Uterus (tissue), 4 donors: ENCODE results near the gene GPRIN2. TPM values are rescaled to one million over a fixed set of nuclear protein-coding genes. Genes with fewer than 3 reads are reported as not detected.

ENCODE experiments used
- DNase-seq, 2 donors: peaks; one replicate each; pipeline ENCODE4 v3.0.0-alpha.2; 2019 to 2020
- H3K27ac ChIP-seq, 2 donors: fragments of 200-600 bp; sonication (generic); 1 replicate in 1 of 2; 2 replicates in 1 of 2; pipeline ENCODE4 v1.5.1; 2016 to 2018
- H3K27me3 ChIP-seq, 2 donors: fragments of 200-600 bp; sonication (generic); one replicate each; pipeline ENCODE4 v1.5.1; 2018 to 2019; ENCODE audit warnings: control low read depth in 1 of 2
- H3K36me3 ChIP-seq, 2 donors: fragments of 200-600 bp; sonication (generic); one replicate each; pipeline ENCODE4 v1.5.1; 2019; ENCODE audit warnings: control low read depth in 1 of 2
- H3K4me1 ChIP-seq, 2 donors: fragments of 200-600 bp; sonication (generic); one replicate each; pipeline ENCODE4 v1.5.1; 2018 to 2019; ENCODE audit warnings: control low read depth in 1 of 2
- H3K4me3 ChIP-seq, 2 donors: fragments of 200-600 bp; sonication (generic); 1 replicate in 1 of 2; 2 replicates in 1 of 2; pipeline ENCODE4 v1.5.1; 2018 to 2019; ENCODE audit warnings: mild to moderate bottlenecking in 1 of 2
- H3K9me3 ChIP-seq, 2 donors: fragments of 200-600 bp; sonication (generic); one replicate each; pipeline ENCODE4 v1.5.1; 2019; ENCODE audit warnings: control low read depth in 1 of 2
- POLR2A ChIP-seq, 2 donors: fragments of 450-650 bp; IDR thresholded peaks; one replicate each; pipeline ENCODE4 v1.6.1; 2016; ENCODE audit warnings: antibody characterized with exemption in 2 of 2, mild to moderate bottlenecking in 1 of 2, moderate library complexity in 1 of 2
- intact Hi-C: fragments of 100-400 bp; cut with DNase I; formaldehyde crosslinking; loops from one replicate; pipeline ENCODE4 v1.15.1; 2023; ENCODE audit warnings: low total_unique reads
- total RNA-seq, 4 donors: library from RNA; depleted of rRNA in 3 of 4; stranded (reverse); fragments of >200 nt in 3 of 4; gene quantifications; one replicate each; pipeline versions ENCODE4 v1.1.0 to v1.2.4, GENCODE V29; 2014 to 2023
- TF ChIP-seq, protein P1 (sequence below), 4 experiments: fragments of 200-600 bp in 2 of 4; fragments of 450-650 bp in 2 of 4; sonication (generic) in 2 of 4; IDR thresholded peaks; one replicate each; pipeline ENCODE4 v1.5.1; 2016 to 2019; ENCODE audit warnings: antibody characterized with exemption in 4 of 4, mild to moderate bottlenecking in 2 of 4, moderate library complexity in 1 of 4
- donor health status: DM: yes; HTN: yes; CAD: no.

The GPRIN2 gene
- total RNA-seq, 4 donors from 2014 or later = 3.5 TPM; not detected in 3

DNA sequence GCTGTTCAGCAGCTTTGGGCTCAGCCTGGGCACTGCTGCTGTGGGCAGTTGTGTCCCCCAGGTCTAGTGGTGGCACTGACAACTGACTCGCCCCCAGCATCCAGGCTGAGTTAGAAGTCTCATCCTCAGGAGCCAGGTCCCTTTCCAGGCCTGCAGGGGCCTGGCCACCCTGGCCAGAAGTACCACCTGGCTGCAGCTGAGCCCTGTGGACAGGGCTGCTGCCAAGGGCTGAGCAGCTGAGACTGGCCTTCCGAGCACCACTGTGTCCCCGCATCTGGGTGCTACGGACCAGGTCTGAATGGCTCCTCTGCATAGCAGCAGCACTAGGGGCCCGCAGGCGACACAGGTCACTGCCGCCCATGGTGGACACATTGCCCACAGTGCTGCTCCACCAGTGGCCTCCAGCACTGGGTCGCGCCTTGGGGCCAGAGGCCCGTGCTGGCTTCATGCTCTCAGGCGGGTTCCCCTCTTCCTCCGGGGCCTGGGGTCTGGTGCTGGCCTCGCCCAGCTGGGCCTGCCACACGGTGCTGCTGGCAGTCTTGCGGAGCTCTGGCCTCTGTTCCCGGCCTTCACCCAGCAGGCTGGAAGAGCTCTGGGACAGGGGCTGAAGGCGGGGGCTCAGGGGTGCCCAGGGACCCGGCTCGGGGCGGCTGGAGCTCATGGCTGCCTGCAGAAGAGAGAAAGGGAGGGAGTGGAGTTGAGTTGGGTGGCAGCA lies 6.2 kb downstream of the GPRIN2 start:
- DNase-seq = peak in 1 of 2 donors; percentile 15
- no peaks in the 10 kb centered on the region for H3K9me3 ChIP-seq
- intact Hi-C loops = no loop called here
- H3K4me1 ChIP-seq = no peaks in the 10 kb centered on the region
- H3K27ac ChIP-seq = no peak overlapping the region
- H3K4me3 ChIP-seq = no peak overlapping the region
- TF ChIP-seq, protein P1, sequence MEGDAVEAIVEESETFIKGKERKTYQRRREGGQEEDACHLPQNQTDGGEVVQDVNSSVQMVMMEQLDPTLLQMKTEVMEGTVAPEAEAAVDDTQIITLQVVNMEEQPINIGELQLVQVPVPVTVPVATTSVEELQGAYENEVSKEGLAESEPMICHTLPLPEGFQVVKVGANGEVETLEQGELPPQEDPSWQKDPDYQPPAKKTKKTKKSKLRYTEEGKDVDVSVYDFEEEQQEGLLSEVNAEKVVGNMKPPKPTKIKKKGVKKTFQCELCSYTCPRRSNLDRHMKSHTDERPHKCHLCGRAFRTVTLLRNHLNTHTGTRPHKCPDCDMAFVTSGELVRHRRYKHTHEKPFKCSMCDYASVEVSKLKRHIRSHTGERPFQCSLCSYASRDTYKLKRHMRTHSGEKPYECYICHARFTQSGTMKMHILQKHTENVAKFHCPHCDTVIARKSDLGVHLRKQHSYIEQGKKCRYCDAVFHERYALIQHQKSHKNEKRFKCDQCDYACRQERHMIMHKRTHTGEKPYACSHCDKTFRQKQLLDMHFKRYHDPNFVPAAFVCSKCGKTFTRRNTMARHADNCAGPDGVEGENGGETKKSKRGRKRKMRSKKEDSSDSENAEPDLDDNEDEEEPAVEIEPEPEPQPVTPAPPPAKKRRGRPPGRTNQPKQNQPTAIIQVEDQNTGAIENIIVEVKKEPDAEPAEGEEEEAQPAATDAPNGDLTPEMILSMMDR (IDR thresholded peaks at IDR 0.05) = no peak
- no peak for TF ChIP-seq POLR2A (IDR thresholded peaks at IDR 0.05)
- no peaks in the 10 kb centered on the region for H3K27me3 ChIP-seq
- no peaks in the 10 kb centered on the region for H3K36me3 ChIP-seq

DNA sequence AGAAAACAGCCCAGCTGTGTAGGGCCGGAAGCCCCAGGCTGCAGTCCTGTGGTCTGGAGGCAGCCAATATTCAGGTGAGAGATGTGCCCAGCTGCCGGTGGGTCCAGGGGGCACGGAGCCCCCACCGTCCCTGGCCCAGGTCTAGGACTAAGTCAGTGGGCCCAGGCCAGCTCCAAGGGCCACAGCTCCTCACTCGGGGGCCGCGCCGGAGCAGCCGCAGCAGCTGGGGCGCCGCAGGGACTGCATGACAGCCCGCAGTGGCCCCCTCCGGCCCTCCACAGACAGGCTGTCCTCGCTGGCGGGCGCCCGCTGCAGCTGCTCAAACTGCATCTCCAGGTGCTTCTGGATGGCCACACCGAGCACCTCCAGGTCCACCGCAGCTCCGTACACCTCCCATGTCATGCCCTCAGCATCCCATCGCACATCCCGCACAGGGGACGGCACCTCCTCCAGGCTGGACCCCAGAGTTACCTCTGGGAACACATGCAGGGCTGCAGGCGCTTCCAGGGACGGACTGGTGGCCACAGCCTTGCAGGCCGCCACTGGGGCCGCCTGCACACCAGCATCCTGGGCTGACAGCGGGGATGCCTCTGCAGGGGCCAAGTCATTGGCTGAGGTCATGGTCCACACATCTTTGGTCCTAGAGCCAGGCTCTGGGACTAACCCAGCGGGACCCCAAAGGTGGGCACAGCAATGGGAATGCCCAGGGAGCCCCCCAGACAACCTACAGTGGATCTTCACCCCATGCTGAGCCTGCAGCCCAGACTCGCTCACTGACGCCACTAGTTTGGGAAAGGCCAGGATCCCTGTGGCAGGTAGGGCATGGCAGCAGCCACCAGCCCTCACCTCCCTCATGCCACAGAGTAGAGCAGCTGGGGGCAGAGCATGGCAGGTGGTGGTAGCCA lies 7.0 kb downstream of the GPRIN2 start:
- intact Hi-C loops = no loop called here
- peak in 1 of 2 donors; percentile 13 for DNase-seq
- Histone ChIP-seq H3K4me3 (no peak overlapping the region), H3K27ac (no peak overlapping the region), H3K9me3 (no peaks in the 10 kb centered on the region), H3K4me1 (no peaks in the 10 kb centered on the region), H3K36me3 (no peaks in the 10 kb centered on the region), H3K27me3 (no peaks in the 10 kb centered on the region)
- no peak for TF ChIP-seq POLR2A (IDR thresholded peaks at IDR 0.05)
- TF ChIP-seq, protein P1 (IDR thresholded peaks at IDR 0.05) = no peak

DNA sequence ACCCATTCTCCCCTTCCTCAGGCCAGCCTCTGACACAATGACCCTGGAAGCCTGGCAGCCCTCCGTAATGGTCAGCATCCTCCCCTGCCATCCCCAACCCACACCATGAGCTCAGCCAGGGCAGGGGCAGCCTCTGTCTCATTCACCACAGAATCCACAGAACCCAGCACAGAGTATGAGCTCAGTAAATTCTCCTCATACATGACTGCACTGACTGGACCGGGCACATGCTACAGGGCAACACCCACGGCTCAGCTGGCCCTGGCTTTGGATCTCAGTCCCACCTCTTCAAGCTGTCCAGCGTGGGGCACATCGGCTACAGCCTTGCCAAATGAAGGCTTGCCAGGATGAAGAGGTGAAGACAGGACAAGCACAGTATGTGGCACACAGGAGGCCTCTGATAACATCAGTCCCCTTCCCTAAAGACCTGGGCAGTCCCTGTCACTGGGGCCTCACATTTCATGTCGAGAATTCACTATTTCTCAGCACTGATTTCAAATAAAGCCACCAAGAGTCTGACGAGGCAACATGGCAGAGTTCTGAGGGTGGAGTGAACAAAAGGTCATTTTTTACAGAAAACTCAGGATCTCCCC lies 7.9 kb downstream of the GPRIN2 start:
- peak in 1 of 2 donors; percentile 14 for DNase-seq

DNA sequence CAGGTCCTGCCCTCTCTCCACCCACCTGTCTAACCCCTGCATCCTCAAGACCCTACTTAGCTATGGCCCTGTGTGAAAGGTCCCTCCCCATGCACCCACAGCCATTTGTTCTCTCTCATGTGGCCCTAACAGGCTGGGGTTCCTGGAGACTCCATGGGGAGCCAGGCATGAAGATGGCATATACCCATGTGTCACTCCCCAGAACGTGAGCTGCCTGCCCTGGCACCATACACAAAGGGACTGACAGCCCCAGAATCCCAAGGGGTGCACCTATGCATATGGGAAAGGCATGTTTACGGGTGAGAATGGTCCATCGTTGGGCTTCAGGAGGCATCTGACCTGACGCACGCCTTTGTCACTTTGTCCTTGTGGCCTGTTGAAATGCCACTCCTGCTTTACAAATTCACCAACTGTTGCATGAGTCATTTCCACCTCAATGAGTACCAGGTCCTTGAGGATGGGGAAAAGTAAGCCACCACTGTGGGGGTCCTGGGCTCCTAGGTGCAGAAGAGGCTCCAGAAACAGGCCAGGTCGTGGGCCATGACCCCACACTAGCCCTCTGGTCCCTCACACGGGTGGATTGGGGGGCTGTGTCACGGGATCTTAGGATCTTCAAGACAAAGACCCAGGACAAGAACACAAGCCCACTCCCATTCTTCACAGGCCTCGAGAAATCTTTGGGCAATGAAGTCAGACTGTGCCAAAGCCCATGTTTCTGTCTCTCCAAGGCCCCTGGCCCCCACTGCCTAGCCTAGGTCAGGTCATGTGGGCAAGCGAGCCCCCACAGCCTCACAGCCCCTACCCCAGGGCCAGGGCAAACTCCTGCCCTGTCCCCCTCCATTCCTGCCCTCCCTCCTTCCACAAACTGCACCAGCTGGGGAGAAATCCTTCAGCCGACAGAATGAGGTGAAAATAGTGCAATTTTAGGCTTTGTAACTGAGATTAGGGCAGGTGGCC lies 8.6 kb downstream of the GPRIN2 start:
- H3K36me3 ChIP-seq = no peaks in the 10 kb centered on the region
- intact Hi-C loops = no loop called here
- TF ChIP-seq, protein P1 (IDR thresholded peaks at IDR 0.05) = no peak
- TF ChIP-seq POLR2A (IDR thresholded peaks at IDR 0.05) = no peak
- peak in 1 of 2 donors; percentile 15 for DNase-seq
- no peaks in the 10 kb centered on the region for H3K27me3 ChIP-seq
- no peaks in the 10 kb centered on the region for H3K4me1 ChIP-seq
- H3K4me3 ChIP-seq = no peak overlapping the region
- no peak overlapping the region for H3K27ac ChIP-seq
- no peaks in the 10 kb centered on the region for H3K9me3 ChIP-seq

More for the DNA sequence above, 7.9 kb downstream of the GPRIN2 start:
- intact Hi-C loops = no loop called here
- H3K9me3 ChIP-seq = no peaks in the 10 kb centered on the region
- H3K36me3 ChIP-seq = no peaks in the 10 kb centered on the region
- no peaks in the 10 kb centered on the region for H3K27me3 ChIP-seq
- H3K27ac ChIP-seq = no peak overlapping the region
- no peaks in the 10 kb centered on the region for H3K4me1 ChIP-seq
- H3K4me3 ChIP-seq = no peak overlapping the region
- TF ChIP-seq, protein P1 (IDR thresholded peaks at IDR 0.05) = no peak
